Measurements from ENCODE around the gene OST4.

OST4 gene

GRCh38 chr2:27095745-27096651, 24.5 kb upstream of the OST4 start:
- no peak overlapping the region for H3K9ac ChIP-seq
- H3K27ac ChIP-seq = no peak overlapping the region
- H3K36me3 ChIP-seq (ENCODE audit: control insufficient read depth, insufficient read depth, low read length) = no peaks in the 10 kb centered on the region
- H3K9me3 ChIP-seq (ENCODE audit: control insufficient read depth, low read length) = no peaks in the 10 kb centered on the region
- TF ChIP-seq, protein P1, sequence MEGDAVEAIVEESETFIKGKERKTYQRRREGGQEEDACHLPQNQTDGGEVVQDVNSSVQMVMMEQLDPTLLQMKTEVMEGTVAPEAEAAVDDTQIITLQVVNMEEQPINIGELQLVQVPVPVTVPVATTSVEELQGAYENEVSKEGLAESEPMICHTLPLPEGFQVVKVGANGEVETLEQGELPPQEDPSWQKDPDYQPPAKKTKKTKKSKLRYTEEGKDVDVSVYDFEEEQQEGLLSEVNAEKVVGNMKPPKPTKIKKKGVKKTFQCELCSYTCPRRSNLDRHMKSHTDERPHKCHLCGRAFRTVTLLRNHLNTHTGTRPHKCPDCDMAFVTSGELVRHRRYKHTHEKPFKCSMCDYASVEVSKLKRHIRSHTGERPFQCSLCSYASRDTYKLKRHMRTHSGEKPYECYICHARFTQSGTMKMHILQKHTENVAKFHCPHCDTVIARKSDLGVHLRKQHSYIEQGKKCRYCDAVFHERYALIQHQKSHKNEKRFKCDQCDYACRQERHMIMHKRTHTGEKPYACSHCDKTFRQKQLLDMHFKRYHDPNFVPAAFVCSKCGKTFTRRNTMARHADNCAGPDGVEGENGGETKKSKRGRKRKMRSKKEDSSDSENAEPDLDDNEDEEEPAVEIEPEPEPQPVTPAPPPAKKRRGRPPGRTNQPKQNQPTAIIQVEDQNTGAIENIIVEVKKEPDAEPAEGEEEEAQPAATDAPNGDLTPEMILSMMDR (IDR thresholded peaks at IDR 0.05) = no peak
- H3K4me3 ChIP-seq (ENCODE audit: low read depth, low read length) = no peak overlapping the region
- H3K27me3 ChIP-seq (ENCODE audit: control insufficient read depth, insufficient read depth, low read length) = no peaks in the 10 kb centered on the region
- H2AFZ ChIP-seq = peak overlapping the region; percentile 70
- peaks cover 27% of the 10 kb centered on the region for H3K4me1 ChIP-seq
- no peaks in the 10 kb centered on the region for H3K79me2 ChIP-seq
- no peak overlapping the region for H3K4me2 ChIP-seq (ENCODE audit: low read length)

DNA sequence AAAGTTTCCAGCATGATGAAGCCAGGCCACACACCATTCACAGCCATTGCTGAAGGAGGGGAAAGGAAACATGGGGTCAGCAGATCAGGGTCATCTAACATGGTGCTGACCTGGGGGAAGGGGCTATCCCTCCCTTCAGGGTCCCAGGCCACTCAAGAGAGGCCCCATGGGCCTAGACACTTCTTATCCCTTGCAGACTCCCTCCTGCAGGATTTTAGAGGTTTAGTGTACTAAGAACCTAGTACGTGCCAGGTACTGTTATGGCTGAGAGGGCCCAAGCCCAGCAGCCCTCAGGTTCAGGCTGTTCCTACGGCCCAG, 23.9 kb upstream of the OST4 start:
- no peaks in the 10 kb centered on the region for H3K27me3 ChIP-seq (ENCODE audit: control insufficient read depth, insufficient read depth, low read length)
- H3K9ac ChIP-seq = no peak overlapping the region
- H3K4me1 ChIP-seq = peaks cover 27% of the 10 kb centered on the region
- no peaks in the 10 kb centered on the region for H3K9me3 ChIP-seq (ENCODE audit: control insufficient read depth, low read length)
- H2AFZ ChIP-seq = no peak overlapping the region
- TF ChIP-seq, protein P1 (IDR thresholded peaks at IDR 0.05) = no peak
- no peak overlapping the region for H3K27ac ChIP-seq
- H3K4me3 ChIP-seq (ENCODE audit: low read depth, low read length) = no peak overlapping the region
- no peaks in the 10 kb centered on the region for H3K36me3 ChIP-seq (ENCODE audit: control insufficient read depth, insufficient read depth, low read length)
- no peak overlapping the region for H3K4me2 ChIP-seq (ENCODE audit: low read length)
- H3K79me2 ChIP-seq = no peaks in the 10 kb centered on the region

DNA sequence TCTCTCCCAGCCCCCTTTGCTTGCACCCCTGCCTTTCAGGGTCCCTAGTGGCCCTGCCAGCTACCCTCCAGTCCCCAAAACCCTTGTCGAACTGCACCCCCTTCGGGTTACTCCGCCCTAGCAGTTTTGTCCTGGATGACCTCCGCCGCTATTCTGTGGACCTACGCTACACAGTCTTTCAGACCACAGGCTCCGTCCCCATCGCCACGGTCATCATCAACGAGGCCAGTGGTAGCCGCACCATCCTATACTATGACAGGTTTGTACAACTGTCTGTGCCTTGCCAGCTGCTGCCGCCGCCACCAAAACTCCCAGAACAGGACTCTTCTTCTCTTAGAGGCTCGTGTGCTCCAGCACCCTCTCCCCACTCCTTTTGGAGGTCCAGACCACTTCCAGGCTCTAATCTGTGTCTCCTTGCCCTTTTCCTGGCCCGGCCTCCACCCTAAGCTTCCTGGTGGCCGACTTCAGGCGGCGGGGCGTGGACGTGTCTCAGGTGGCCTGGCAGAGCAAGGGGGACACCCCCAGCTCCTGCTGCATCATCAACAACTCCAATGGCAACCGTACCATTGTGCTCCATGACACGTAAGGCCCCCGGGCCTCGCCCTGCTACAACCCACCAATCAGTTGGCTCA, 23.0 kb upstream of the OST4 start:
- TF ChIP-seq, protein P1 (IDR thresholded peaks at IDR 0.05) = no peak
- H3K4me3 ChIP-seq (ENCODE audit: low read depth, low read length) = no peak overlapping the region

GRCh38 chr2:27093430-27094352, 22.2 kb upstream of the OST4 start:
- no peak overlapping the region for H3K4me2 ChIP-seq (ENCODE audit: low read length)
- peaks cover 27% of the 10 kb centered on the region for H3K4me1 ChIP-seq

More for the DNA sequence above, 23.0 kb upstream of the OST4 start:
- Histone ChIP-seq H3K4me2 (ENCODE audit: low read length) (no peak overlapping the region), H3K27me3 (ENCODE audit: control insufficient read depth, insufficient read depth, low read length) (no peaks in the 10 kb centered on the region), H2AFZ (no peak overlapping the region), H3K79me2 (no peaks in the 10 kb centered on the region), H3K36me3 (ENCODE audit: control insufficient read depth, insufficient read depth, low read length) (no peaks in the 10 kb centered on the region), H3K9ac (no peak overlapping the region), H3K27ac (no peak overlapping the region), H3K9me3 (ENCODE audit: control insufficient read depth, low read length) (no peaks in the 10 kb centered on the region), H3K4me1 (peaks cover 27% of the 10 kb centered on the region)

More at GRCh38 chr2:27093430-27094352, 22.2 kb upstream of the OST4 start:
- no peaks in the 10 kb centered on the region for H3K36me3 ChIP-seq (ENCODE audit: control insufficient read depth, insufficient read depth, low read length)
- H2AFZ ChIP-seq = peak overlapping the region; percentile 86
- no peaks in the 10 kb centered on the region for H3K79me2 ChIP-seq
- TF ChIP-seq, protein P1 (IDR thresholded peaks at IDR 0.05) = no peak
- no peak overlapping the region for H3K4me3 ChIP-seq (ENCODE audit: low read depth, low read length)
- H3K27me3 ChIP-seq (ENCODE audit: control insufficient read depth, insufficient read depth, low read length) = no peaks in the 10 kb centered on the region
- H3K9me3 ChIP-seq (ENCODE audit: control insufficient read depth, low read length) = no peaks in the 10 kb centered on the region
- H3K27ac ChIP-seq = peak overlapping the region; percentile 8
- H3K9ac ChIP-seq = no peak overlapping the region
